Upper lobe of left lung (tissue), 6 donors: ENCODE measurements around the gene SUFU. TPM values are rescaled to one million over a fixed set of nuclear protein-coding genes. Genes with fewer than 3 reads are reported as not detected.

ENCODE experiments used
- ATAC-seq, 2 donors: fragments of 200-7000 bp; cut with Tn5 transposase; one replicate each; pipeline ENCODE4 v1.9.1; 2022; ENCODE audit warnings: mild to moderate bottlenecking in 2 of 2, moderate library complexity in 2 of 2; ENCODE audit not compliant: low FRiP score in 2 of 2
- DNase-seq, 2 donors: peaks; one replicate each; pipeline ENCODE4 v3.0.0-alpha.2; 2019 to 2020
- H3K27ac ChIP-seq, 4 donors: fragments of 200-600 bp; sonication (generic); one replicate each; pipeline ENCODE4 v1.5.1; 2016 to 2019
- H3K27me3 ChIP-seq, 4 donors: fragments of 200-600 bp; sonication (generic); one replicate each; pipeline ENCODE4 v1.5.1; 2017 to 2019
- H3K36me3 ChIP-seq, 4 donors: fragments of 200-600 bp; sonication (generic); one replicate each; pipeline ENCODE4 v1.5.1; 2016 to 2019
- H3K4me1 ChIP-seq, 4 donors: fragments of 200-600 bp; sonication (generic); one replicate each; pipeline ENCODE4 v1.5.1; 2018 to 2019
- H3K4me3 ChIP-seq, 4 donors: fragments of 200-600 bp; sonication (generic); one replicate each; pipeline ENCODE4 v1.5.1; 2017 to 2019; ENCODE audit warnings: mild to moderate bottlenecking in 2 of 4, moderate library complexity in 1 of 4
- H3K9me3 ChIP-seq, 4 donors: fragments of 200-600 bp; sonication (generic); one replicate each; pipeline ENCODE4 v1.5.1; 2018 to 2019
- EP300 ChIP-seq, 4 donors: sonication (generic); formaldehyde crosslinking; IDR thresholded peaks; one replicate each; pipeline ENCODE4 v1.5.1; 2017; ENCODE audit warnings: antibody characterized with exemption in 4 of 4, control low read depth in 2 of 4
- POLR2A ChIP-seq, 4 donors: fragments of 450-650 bp; IDR thresholded peaks; one replicate each; pipeline ENCODE4 v1.5.1; 2016 to 2017; ENCODE audit warnings: antibody characterized with exemption in 4 of 4, mild to moderate bottlenecking in 2 of 4
- POLR2AphosphoS5 ChIP-seq, 2 donors: sonication (generic); formaldehyde crosslinking; IDR thresholded peaks; one replicate each; pipeline ENCODE4 v1.5.1; 2017; ENCODE audit warnings: antibody characterized with exemption in 2 of 2
- WGBS, 2 donors: methylation state at CpG; one replicate each; pipeline ENCODE4 v1.1.5; 2017 to 2018; 5-methylcytosine and 5-hydroxymethylcytosine counted together
- total RNA-seq, 6 donors: library from RNA; depleted of rRNA in 4 of 6; stranded (reverse); fragments of >200 nt in 4 of 6; gene quantifications; one replicate each; pipeline versions ENCODE4 v1.1.0 to v1.2.1, GENCODE V29; 2016 to 2021
- TF ChIP-seq, protein P1 (sequence below), 6 experiments: fragments of 450-650 bp in 4 of 6; fragments of 200-600 bp in 2 of 6; sonication (generic) in 2 of 6; IDR thresholded peaks; one replicate each; pipeline ENCODE4 v1.5.1; 2016 to 2019; ENCODE audit warnings: antibody characterized with exemption in 6 of 6
- donor health status: DM: no; HTN: no; CAD: no; lungs with moderate emphysema.
- donor health status: DM: no; HTN: yes; CAD: no; lungs with severe emphysema.

Gene SUFU
- total RNA-seq, 6 donors from 2014 or later, result 4.1 to 15.7 (median 11.9) TPM

DNA sequence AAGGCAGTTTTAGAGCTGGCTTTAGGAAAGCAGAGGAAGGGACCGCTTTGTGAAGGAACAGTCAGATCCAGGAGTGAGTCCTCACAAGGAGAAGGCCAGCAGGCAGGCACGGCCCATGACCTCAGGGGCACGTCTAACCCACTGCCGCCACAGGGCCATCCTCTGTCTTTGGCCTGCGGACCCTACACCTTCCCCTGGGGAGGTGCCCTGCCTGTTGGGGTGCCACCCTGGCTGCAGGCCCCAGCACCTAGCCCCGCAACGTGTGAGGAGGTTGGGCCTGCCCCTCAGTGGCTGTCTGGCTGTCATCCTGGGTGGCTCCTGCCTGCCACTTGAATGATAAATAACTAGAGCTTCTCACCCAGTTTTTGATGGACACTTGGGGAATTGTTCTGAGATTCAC, 109.5 kb downstream of the SUFU start:
- DNase-seq, result no peak
- no peak for TF ChIP-seq POLR2AphosphoS5 (IDR thresholded peaks at IDR 0.05)
- TF ChIP-seq, protein P1, sequence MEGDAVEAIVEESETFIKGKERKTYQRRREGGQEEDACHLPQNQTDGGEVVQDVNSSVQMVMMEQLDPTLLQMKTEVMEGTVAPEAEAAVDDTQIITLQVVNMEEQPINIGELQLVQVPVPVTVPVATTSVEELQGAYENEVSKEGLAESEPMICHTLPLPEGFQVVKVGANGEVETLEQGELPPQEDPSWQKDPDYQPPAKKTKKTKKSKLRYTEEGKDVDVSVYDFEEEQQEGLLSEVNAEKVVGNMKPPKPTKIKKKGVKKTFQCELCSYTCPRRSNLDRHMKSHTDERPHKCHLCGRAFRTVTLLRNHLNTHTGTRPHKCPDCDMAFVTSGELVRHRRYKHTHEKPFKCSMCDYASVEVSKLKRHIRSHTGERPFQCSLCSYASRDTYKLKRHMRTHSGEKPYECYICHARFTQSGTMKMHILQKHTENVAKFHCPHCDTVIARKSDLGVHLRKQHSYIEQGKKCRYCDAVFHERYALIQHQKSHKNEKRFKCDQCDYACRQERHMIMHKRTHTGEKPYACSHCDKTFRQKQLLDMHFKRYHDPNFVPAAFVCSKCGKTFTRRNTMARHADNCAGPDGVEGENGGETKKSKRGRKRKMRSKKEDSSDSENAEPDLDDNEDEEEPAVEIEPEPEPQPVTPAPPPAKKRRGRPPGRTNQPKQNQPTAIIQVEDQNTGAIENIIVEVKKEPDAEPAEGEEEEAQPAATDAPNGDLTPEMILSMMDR (IDR thresholded peaks at IDR 0.05), result no peak
- TF ChIP-seq POLR2A (IDR thresholded peaks at IDR 0.05), result no peak
- no peak for TF ChIP-seq EP300 (IDR thresholded peaks at IDR 0.05)
- H3K4me1 ChIP-seq, result peaks cover 29 to 60% (median 43%) of the 10 kb centered on the region in 4 donors
- WGBS, 2 donors, result 76 to 77% methylated on average over 2 to 7 of the region's 7 CpGs
- H3K9me3 ChIP-seq, result no peaks in the 10 kb centered on the region
- H3K27ac ChIP-seq, result peak overlapping the region; percentile 59 to 80 (median 70)
- no peaks in the 10 kb centered on the region for H3K27me3 ChIP-seq
- H3K36me3 ChIP-seq, result peaks cover 0 to 24% (median 20%) of the 10 kb centered on the region in 4 donors
- no peak overlapping the region for H3K4me3 ChIP-seq
- ATAC-seq, result no peak

DNA sequence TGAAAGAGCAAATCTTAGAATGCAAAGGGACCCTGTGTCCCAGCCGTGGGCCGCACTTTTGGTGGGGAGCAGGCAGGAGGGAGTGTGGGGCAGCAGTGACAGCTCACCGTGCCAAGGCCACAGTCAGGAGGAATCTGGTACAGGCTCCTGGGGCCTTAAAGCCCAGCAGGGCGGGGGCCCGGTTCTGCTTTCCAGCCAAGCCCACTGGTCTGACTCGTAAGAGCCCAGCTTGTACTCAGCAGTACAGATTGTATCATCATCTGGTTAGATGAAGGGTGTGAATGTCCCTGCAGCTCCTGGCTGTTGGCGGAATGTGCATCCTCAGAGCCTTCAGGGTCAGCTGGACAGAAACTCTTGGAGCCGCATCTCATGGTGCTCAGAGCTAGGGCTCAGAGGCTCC, 110.0 kb downstream of the SUFU start:
- TF ChIP-seq, protein P1 (IDR thresholded peaks at IDR 0.05), result no peak
- no peak for TF ChIP-seq POLR2AphosphoS5 (IDR thresholded peaks at IDR 0.05)
- no peak for TF ChIP-seq EP300 (IDR thresholded peaks at IDR 0.05)
- no peak for TF ChIP-seq POLR2A (IDR thresholded peaks at IDR 0.05)
- 85 to 100% methylated on average over 2 to 8 of the region's 8 CpGs for WGBS, 2 donors
- Histone ChIP-seq H3K27ac (peak overlapping the region; percentile 59 to 80 (median 70)), H3K9me3 (no peaks in the 10 kb centered on the region), H3K36me3 (peaks cover 0 to 24% (median 20%) of the 10 kb centered on the region in 4 donors), H3K27me3 (no peaks in the 10 kb centered on the region), H3K4me1 (peaks cover 29 to 63% (median 43%) of the 10 kb centered on the region in 4 donors), H3K4me3 (no peak overlapping the region)
- DNase-seq (no peak), ATAC-seq (peak in 1 of 2 donors; percentile 63)

DNA sequence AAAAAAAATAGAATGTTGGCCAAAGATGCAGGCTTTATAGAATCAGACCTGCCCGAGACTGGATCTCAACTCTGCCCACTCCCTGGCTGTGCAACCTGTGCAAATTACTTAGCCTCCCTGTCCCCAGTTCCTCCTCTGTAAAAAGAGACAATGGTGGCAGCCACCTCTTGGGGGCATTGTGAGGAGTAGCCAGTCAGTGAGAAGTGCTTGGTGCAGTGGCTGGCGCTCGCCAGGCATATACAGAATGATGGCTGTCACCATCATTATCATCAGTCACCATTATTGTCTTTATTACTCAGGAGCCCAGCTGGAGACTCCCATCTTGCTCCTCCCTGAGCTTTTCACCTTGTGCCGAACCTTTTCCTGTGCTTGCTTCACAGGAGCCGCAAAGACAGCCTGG, 111.1 kb downstream of the SUFU start:
- DNase-seq, result no peak
- TF ChIP-seq POLR2A (IDR thresholded peaks at IDR 0.05), result no peak
- TF ChIP-seq EP300 (IDR thresholded peaks at IDR 0.05), result no peak
- TF ChIP-seq, protein P1 (IDR thresholded peaks at IDR 0.05), result no peak
- no peak for TF ChIP-seq POLR2AphosphoS5 (IDR thresholded peaks at IDR 0.05)
- 92 to 95% methylated on average over 5 of the region's 5 CpGs for WGBS, 2 donors
- Histone ChIP-seq H3K9me3 (no peaks in the 10 kb centered on the region), H3K27ac (no peak overlapping the region), H3K4me1 (peaks cover 39 to 73% (median 53%) of the 10 kb centered on the region in 4 donors), H3K27me3 (no peaks in the 10 kb centered on the region), H3K4me3 (no peak overlapping the region), H3K36me3 (peaks cover 0 to 24% (median 20%) of the 10 kb centered on the region in 4 donors)
- ATAC-seq, result no peak

DNA sequence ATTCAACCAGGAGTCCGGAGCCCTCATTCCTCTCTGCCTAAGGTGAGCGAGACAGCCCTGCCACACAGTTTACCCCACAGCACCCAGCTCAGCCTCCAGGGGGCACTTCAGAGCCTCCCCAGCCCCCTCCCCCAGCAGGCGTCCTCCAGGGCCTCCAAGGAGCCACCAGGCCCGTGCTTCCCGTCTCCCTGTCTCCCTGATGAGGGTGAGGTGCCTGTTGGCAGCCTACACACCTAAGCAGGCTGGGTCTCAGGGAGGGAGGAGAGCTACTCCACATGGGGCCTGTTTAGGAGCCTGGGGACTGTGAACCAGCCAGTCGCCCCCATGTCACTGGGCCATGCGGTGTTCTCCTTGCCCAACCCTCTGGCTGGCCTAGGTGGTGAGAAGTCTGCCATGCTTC, 111.6 kb downstream of the SUFU start:
- no peak overlapping the region for H3K4me3 ChIP-seq
- H3K27me3 ChIP-seq, result no peaks in the 10 kb centered on the region
- H3K27ac ChIP-seq, result peak overlapping the region in 3 of 4 donors; percentile 12 to 56 (median 52)
- TF ChIP-seq POLR2AphosphoS5 (IDR thresholded peaks at IDR 0.05) (no peak), POLR2A (IDR thresholded peaks at IDR 0.05) (no peak), EP300 (IDR thresholded peaks at IDR 0.05) (no peak)
- TF ChIP-seq, protein P1 (IDR thresholded peaks at IDR 0.05), result peak in 3 of 6 experiments; percentile 14 to 31 (median 17)
- 56 to 71% methylated on average over 5 to 7 of the region's 7 CpGs for WGBS, 2 donors
- ATAC-seq, result peak in 1 of 2 donors; percentile 6
- DNase-seq, result no peak
- H3K4me1 ChIP-seq, result peaks cover 43 to 74% (median 58%) of the 10 kb centered on the region in 4 donors
- peaks cover 0 to 24% (median 20%) of the 10 kb centered on the region in 4 donors for H3K36me3 ChIP-seq
- no peaks in the 10 kb centered on the region for H3K9me3 ChIP-seq
